B cell (primary cell): ENCODE results near the gene IMMP2L.

Source experiments
- EZH2 ChIP-seq: IDR thresholded peaks from 2 replicates; pipeline ENCODE4 v1.6.1; 2012; ENCODE audit warnings: borderline replicate concordance, low read depth, mild to moderate bottlenecking, moderate library complexity, low read length; ENCODE audit not compliant: insufficient read depth, poor library complexity, severe bottlenecking
- TF ChIP-seq, protein P1 (sequence below): fragments of 200-600 bp; IDR thresholded peaks from one replicate; pipeline ENCODE4 v1.8.0; 2022; ENCODE audit warnings: antibody characterized with exemption, mild to moderate bottlenecking

DNA sequence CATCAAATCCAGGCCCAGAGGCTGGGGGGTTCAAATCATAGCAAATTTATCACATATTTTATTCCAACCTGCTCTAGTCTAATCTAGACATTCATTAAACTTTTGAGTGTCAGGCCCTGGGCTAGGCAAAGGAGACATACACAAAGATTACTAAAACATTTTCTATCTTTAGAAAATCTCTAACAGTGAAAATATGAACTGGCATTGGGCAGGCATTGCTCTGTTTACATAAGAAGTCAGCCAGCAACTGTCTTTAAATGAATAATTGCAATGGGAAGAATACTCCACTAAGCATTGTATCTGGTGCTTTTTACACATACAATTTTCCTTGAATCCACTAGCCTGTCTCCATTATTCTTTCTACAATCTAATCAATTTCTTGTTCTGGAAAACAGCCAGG is 693.8 kb downstream of the IMMP2L start:
- TF ChIP-seq, protein P1, sequence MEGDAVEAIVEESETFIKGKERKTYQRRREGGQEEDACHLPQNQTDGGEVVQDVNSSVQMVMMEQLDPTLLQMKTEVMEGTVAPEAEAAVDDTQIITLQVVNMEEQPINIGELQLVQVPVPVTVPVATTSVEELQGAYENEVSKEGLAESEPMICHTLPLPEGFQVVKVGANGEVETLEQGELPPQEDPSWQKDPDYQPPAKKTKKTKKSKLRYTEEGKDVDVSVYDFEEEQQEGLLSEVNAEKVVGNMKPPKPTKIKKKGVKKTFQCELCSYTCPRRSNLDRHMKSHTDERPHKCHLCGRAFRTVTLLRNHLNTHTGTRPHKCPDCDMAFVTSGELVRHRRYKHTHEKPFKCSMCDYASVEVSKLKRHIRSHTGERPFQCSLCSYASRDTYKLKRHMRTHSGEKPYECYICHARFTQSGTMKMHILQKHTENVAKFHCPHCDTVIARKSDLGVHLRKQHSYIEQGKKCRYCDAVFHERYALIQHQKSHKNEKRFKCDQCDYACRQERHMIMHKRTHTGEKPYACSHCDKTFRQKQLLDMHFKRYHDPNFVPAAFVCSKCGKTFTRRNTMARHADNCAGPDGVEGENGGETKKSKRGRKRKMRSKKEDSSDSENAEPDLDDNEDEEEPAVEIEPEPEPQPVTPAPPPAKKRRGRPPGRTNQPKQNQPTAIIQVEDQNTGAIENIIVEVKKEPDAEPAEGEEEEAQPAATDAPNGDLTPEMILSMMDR: no peak
- no peak for TF ChIP-seq EZH2
